Fibroblast of lung (primary cell): Measurements from ENCODE around the gene KCNH6. TPM values are rescaled to one million over a fixed set of nuclear protein-coding genes. Genes with fewer than 3 reads are reported as not detected.

Source experiments
- DNase-seq, 2 donors: peaks; one replicate each; pipeline versions ENCODE4 v3.0.0 to v3.0.0-alpha.2; 2010; ENCODE audit warnings: low read depth in 2 of 2
- H2AFZ ChIP-seq: 2 replicates; pipeline ENCODE4 v1.5.1; 2012; ENCODE audit warnings: low read length, control low read depth, inconsistent platforms
- H3K27ac ChIP-seq: 2 replicates; pipeline ENCODE4 v1.5.1; 2011; ENCODE audit warnings: low read length, control low read depth; ENCODE audit not compliant: insufficient read depth
- H3K27me3 ChIP-seq: 2 replicates; pipeline ENCODE4 v1.5.1; 2011; ENCODE audit warnings: mild to moderate bottlenecking, low read length; ENCODE audit not compliant: control insufficient read depth, insufficient read depth
- H3K36me3 ChIP-seq: 2 replicates; pipeline ENCODE4 v1.5.1; 2011; ENCODE audit warnings: low read length; ENCODE audit not compliant: control insufficient read depth, insufficient read depth
- H3K4me1 ChIP-seq: 2 replicates; pipeline ENCODE4 v1.5.1; 2011; ENCODE audit warnings: low read length; ENCODE audit not compliant: control insufficient read depth, insufficient read depth; ENCODE audit errors: extremely low read depth
- H3K4me2 ChIP-seq: 2 replicates; pipeline ENCODE4 v1.5.1; 2011; ENCODE audit warnings: low read length, control low read depth; ENCODE audit not compliant: insufficient read depth; ENCODE audit errors: extremely low read depth
- H3K4me3 ChIP-seq, 4 experiments: fragments of 200-600 bp in 1 of 4; sonication (generic) in 1 of 4; replicated peaks in 1 of 4; 2 replicates each; pipeline ENCODE4 v1.5.1; 2011 to 2016; ENCODE audit warnings: low read length in 4 of 4, low read depth in 3 of 4, mild to moderate bottlenecking in 3 of 4, control low read depth in 2 of 4, inconsistent platforms in 1 of 4, mixed read lengths in 1 of 4; ENCODE audit not compliant: insufficient read depth in 1 of 4; ENCODE audit errors: control extremely low read depth in 1 of 4
- H3K79me2 ChIP-seq: 2 replicates; pipeline ENCODE4 v1.5.1; 2012; ENCODE audit warnings: mild to moderate bottlenecking, low read length, inconsistent platforms; ENCODE audit not compliant: control insufficient read depth, insufficient read depth
- H3K9ac ChIP-seq: 2 replicates; pipeline ENCODE4 v1.5.1; 2011; ENCODE audit warnings: mild to moderate bottlenecking, low read length, control low read depth; ENCODE audit not compliant: insufficient read depth
- H3K9me3 ChIP-seq: 2 replicates; pipeline ENCODE4 v1.5.1; 2012; ENCODE audit warnings: low read depth, low read length; ENCODE audit not compliant: control insufficient read depth, insufficient read depth
- H4K20me1 ChIP-seq: 2 replicates; pipeline ENCODE4 v1.5.1; 2011; ENCODE audit warnings: low read length; ENCODE audit not compliant: control insufficient read depth, insufficient read depth; ENCODE audit errors: extremely low read depth
- EZH2 ChIP-seq: IDR thresholded peaks from 2 replicates; pipeline ENCODE4 v1.5.1; 2012; ENCODE audit warnings: low read length, control low read depth, mild to moderate bottlenecking; ENCODE audit errors: missing control alignments
- polyA plus RNA-seq, 2 donors: library from polyadenylated mRNA; depleted of rRNA in 1 of 2; stranded (reverse) in 1 of 2; unstranded in 1 of 2; fragments of >200 nt; gene quantifications; 2 replicates each; pipeline ENCODE4 v1.2.1, GENCODE V29; 2011 to 2012; ENCODE audit warnings: missing spikeins in 1 of 2
- total RNA-seq: library from RNA; depleted of rRNA; stranded (reverse); fragments of >200 nt; gene quantifications from 2 replicates; pipeline ENCODE4 v1.2.1, GENCODE V29; 2014
- TF ChIP-seq, protein P1 (sequence below), 2 donors: IDR thresholded peaks in 1 of 2; conservative IDR thresholded peaks in 1 of 2; 1 replicate in 1 of 2; 2 replicates in 1 of 2; pipeline ENCODE4 v1.5.1; 2011 to 2012; ENCODE audit warnings: low read length in 2 of 2, control low read depth in 1 of 2, inconsistent platforms in 1 of 2, low read depth in 1 of 2, mild to moderate bottlenecking in 1 of 2

Gene KCNH6
- total and polyA plus RNA-seq, 2 donors (not counting 1 experiment from before 2014, with no cell fraction given) = not detected

DNA sequence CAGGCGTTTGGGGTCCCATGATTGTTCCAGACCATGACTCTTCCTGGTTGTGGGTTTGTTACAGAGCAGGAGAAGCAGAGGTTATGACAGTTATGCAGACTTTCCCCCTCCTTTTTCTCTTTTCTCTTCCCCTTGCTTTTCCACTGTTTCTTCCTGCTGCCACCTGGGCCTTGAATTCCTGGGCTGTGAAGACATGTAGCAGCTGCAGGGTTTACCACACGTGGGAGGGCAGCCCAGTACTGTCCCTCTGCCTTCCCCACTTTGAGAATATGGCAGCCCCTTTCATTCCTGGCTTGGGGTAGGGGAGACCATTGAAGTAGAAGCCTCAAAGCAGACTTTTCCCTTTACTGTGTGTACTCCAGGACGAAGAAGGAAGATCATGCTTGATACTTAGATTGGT lies 69.6 kb downstream of the KCNH6 start:
- Histone ChIP-seq H3K4me1 (no peaks in the 10 kb centered on the region), H3K27ac (no peak overlapping the region)

DNA sequence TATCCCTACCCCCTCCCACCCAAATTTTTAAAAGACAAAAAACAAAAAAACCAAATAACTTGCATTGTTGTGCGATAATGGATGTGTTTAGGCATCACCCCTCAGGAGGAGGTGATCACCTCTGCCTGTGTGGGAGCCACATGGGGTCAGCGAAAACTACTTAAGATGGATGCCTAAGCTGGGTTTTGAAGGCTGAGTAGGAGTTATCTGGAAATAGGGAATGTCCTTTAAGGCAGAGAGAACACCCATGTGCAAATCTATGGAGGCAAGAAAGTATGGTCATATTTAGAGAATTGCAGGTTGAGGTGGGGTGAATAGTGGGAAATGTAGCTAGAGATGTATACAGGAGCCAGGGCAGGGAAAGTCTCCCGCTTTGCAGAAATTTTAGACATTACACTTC lies 72.0 kb downstream of the KCNH6 start:
- peaks cover 9% of the 10 kb centered on the region for H3K36me3 ChIP-seq
- TF ChIP-seq EZH2 = no peak
- TF ChIP-seq, protein P1, sequence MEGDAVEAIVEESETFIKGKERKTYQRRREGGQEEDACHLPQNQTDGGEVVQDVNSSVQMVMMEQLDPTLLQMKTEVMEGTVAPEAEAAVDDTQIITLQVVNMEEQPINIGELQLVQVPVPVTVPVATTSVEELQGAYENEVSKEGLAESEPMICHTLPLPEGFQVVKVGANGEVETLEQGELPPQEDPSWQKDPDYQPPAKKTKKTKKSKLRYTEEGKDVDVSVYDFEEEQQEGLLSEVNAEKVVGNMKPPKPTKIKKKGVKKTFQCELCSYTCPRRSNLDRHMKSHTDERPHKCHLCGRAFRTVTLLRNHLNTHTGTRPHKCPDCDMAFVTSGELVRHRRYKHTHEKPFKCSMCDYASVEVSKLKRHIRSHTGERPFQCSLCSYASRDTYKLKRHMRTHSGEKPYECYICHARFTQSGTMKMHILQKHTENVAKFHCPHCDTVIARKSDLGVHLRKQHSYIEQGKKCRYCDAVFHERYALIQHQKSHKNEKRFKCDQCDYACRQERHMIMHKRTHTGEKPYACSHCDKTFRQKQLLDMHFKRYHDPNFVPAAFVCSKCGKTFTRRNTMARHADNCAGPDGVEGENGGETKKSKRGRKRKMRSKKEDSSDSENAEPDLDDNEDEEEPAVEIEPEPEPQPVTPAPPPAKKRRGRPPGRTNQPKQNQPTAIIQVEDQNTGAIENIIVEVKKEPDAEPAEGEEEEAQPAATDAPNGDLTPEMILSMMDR (conservative IDR thresholded peaks at IDR 0.05 in 1 of 2, IDR thresholded peaks at IDR 0.05 in 1 of 2; ENCODE audit: low read depth in 1 of 2, low read length in 2 of 2) = no peak

More for the DNA sequence above, 69.6 kb downstream of the KCNH6 start:
- Histone ChIP-seq H3K27me3 (no peaks in the 10 kb centered on the region), H2AFZ (no peak overlapping the region), H3K9me3 (no peaks in the 10 kb centered on the region), H4K20me1 (no peaks in the 10 kb centered on the region), H3K36me3 (peaks cover 18% of the 10 kb centered on the region), H3K4me2 (no peak overlapping the region), H3K9ac (no peak overlapping the region), H3K79me2 (no peaks in the 10 kb centered on the region), H3K4me3 (no peak overlapping the region)
- TF ChIP-seq, protein P1 (conservative IDR thresholded peaks at IDR 0.05 in 1 of 2, IDR thresholded peaks at IDR 0.05 in 1 of 2; ENCODE audit: low read depth in 1 of 2, low read length in 2 of 2) = no peak
- TF ChIP-seq EZH2 = no peak
- DNase-seq = no peak

More for the DNA sequence above, 72.0 kb downstream of the KCNH6 start:
- H3K79me2 ChIP-seq = no peaks in the 10 kb centered on the region
- no peak overlapping the region for H2AFZ ChIP-seq
- no peak overlapping the region for H3K27ac ChIP-seq
- no peaks in the 10 kb centered on the region for H3K9me3 ChIP-seq
- no peak overlapping the region for H3K4me3 ChIP-seq
- no peaks in the 10 kb centered on the region for H4K20me1 ChIP-seq
- no peaks in the 10 kb centered on the region for H3K27me3 ChIP-seq
- no peaks in the 10 kb centered on the region for H3K4me1 ChIP-seq
- H3K9ac ChIP-seq = no peak overlapping the region
- DNase-seq = no peak
- no peak overlapping the region for H3K4me2 ChIP-seq

Other genes with a start within 250 kb of the KCNH6 start
- 11.6 and 13.7 TPM in 2 replicates for gene CYB561, start 77.1 kb upstream of the KCNH6 start, total RNA-seq
- 7.6 and 7.8 TPM in 2 replicates for gene CYB561, start 77.1 kb upstream of the KCNH6 start, polyA plus RNA-seq
- 2.5 and 2.6 TPM in 2 replicates for gene ACE, start 46.3 kb upstream of the KCNH6 start, total RNA-seq
- gene ACE, start 46.3 kb upstream of the KCNH6 start, polyA plus RNA-seq = 0.92 and 3.4 TPM in 2 replicates
- gene DCAF7, start 27.1 kb downstream of the KCNH6 start, total RNA-seq = 10.0 and 13.9 TPM in 2 replicates
- 38.8 and 42.6 TPM in 2 replicates for gene DCAF7, start 27.1 kb downstream of the KCNH6 start, polyA plus RNA-seq
- 18.7 and 20.3 TPM in 2 replicates for gene TACO1, start 77.5 kb downstream of the KCNH6 start, total RNA-seq
- 26.9 and 35.1 TPM in 2 replicates for gene TACO1, start 77.5 kb downstream of the KCNH6 start, polyA plus RNA-seq
- gene MAP3K3, start 99.1 kb downstream of the KCNH6 start, total RNA-seq = 21.6 and 32.0 TPM in 2 replicates
- 13.8 and 14.3 TPM in 2 replicates for gene MAP3K3, start 99.1 kb downstream of the KCNH6 start, polyA plus RNA-seq
- gene LIMD2, start 176.8 kb downstream of the KCNH6 start, total RNA-seq = 3.1 and 3.3 TPM in 2 replicates
- gene LIMD2, start 176.8 kb downstream of the KCNH6 start, polyA plus RNA-seq = 2.9 TPM in 2 replicates
- gene STRADA, start 218.4 kb downstream of the KCNH6 start, total RNA-seq = 14.6 and 22.8 TPM in 2 replicates
- 22.8 and 29.2 TPM in 2 replicates for gene STRADA, start 218.4 kb downstream of the KCNH6 start, polyA plus RNA-seq